ENCODE results near the gene TNPO2.
A peak's percentile ranks its signal among the peaks of the same experiment; 100 is the strongest.
"Not testable (repeated sequence)": the region's sequence is repeated elsewhere in the genome, so short reads cannot be mapped to it uniquely, and the experiment has no call there.

The TNPO2 gene

DNA sequence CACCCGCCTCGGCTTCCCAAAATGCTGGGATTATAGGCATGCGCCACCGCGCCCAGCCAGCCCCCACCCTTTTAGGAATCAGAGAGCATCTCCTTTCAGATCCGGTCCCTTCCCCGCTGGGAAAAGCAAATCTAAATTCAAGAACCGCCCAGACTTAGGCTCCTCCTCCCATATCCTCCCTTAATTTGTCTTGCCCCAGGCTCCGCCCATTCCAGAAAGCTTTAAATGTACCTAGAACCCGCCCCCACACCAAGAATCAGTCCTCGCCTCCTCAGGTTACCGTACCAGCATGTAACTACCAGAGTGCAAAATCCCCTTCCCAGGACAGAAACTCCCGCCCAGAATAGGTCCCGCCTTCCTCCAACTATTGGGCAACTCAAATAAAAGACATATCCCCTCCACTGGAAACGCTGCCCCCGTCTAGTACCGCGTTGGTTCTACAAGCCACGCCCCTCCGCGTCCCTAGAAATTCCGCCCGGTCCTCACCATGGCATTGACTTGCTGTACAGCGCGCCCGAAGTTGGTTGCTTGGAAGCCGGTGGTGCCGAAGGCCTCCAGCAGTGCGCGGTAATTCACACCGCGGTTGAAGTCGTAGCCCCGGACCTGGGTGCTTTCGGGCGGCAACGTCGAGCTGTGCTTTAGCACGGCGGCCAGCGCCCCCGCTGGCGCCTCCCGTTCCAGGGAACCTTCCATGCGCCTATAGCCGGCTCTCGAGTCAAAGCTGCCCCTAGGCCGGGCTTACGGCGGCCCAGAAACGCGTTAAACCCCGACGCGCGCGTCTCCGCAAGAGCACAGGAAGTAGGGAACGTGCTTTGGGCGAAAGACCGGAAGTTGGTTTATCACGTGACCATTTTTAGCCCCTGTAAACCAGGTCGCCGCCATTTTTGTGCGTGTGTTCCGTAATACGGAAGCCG is 42.4 kb downstream of the TNPO2 start, which contains the start of gene DHPS:
DHPS (minus strand) TSS at position 807 of the 914 bp plus-strand sequence; CDS start at position 693, 114 bp downstream.
- no peak for TF ChIP-seq EZH2 (IDR thresholded peaks at IDR 0.05; ENCODE audit: borderline replicate concordance, low read depth, low read length, severe bottlenecking)
- TF ChIP-seq, protein P1, sequence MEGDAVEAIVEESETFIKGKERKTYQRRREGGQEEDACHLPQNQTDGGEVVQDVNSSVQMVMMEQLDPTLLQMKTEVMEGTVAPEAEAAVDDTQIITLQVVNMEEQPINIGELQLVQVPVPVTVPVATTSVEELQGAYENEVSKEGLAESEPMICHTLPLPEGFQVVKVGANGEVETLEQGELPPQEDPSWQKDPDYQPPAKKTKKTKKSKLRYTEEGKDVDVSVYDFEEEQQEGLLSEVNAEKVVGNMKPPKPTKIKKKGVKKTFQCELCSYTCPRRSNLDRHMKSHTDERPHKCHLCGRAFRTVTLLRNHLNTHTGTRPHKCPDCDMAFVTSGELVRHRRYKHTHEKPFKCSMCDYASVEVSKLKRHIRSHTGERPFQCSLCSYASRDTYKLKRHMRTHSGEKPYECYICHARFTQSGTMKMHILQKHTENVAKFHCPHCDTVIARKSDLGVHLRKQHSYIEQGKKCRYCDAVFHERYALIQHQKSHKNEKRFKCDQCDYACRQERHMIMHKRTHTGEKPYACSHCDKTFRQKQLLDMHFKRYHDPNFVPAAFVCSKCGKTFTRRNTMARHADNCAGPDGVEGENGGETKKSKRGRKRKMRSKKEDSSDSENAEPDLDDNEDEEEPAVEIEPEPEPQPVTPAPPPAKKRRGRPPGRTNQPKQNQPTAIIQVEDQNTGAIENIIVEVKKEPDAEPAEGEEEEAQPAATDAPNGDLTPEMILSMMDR (IDR thresholded peaks at IDR 0.05; ENCODE audit: borderline replicate concordance, extremely low read depth, low read length, poor library complexity, severe bottlenecking) = no peak
- Histone ChIP-seq H3K36me3 (ENCODE audit: insufficient read depth, low read length) (peaks cover 35% of the 10 kb centered on the region), H3K4me3 (ENCODE audit: low read depth in 1 of 2, low read length in 2 of 2) (peak within 1 kb of the TSS; percentile 39 to 77; a peak in 3 of 4 replicates), H3K79me2 (ENCODE audit: insufficient read depth, low read length) (peaks cover 28% of the 10 kb centered on the region), H2AFZ (ENCODE audit: low read depth, low read length) (peak within 1 kb of the TSS; percentile 82), H3K27ac (ENCODE audit: low read length) (peak within 1 kb of the TSS; percentile 95), H3K4me2 (ENCODE audit: insufficient read depth, low read length) (peak within 1 kb of the TSS; percentile 79), H3K9ac (ENCODE audit: low read depth, low read length) (peak within 1 kb of the TSS; percentile 95), H4K20me1 (ENCODE audit: insufficient read depth, low read length) (peaks cover 21% of the 10 kb centered on the region), H3K4me1 (ENCODE audit: insufficient read depth, low read length) (peaks cover 26% of the 10 kb centered on the region), H3K27me3 (ENCODE audit: insufficient read depth, low read length, poor library complexity) (no peaks in the 10 kb centered on the region), H3K9me3 (ENCODE audit: insufficient read depth, low read length, severe bottlenecking) (no peaks in the 10 kb centered on the region)
- DNase-seq (peak; percentile 96), ATAC-seq (ENCODE audit: insufficient read depth, low read depth) (peak; percentile 88)

GRCh38 chr19:12680034-12680433 is 43.7 kb downstream of the TNPO2 start:
- ATAC-seq (ENCODE audit: insufficient read depth, low read depth) = no peak
- Histone ChIP-seq H4K20me1 (ENCODE audit: insufficient read depth, low read length) (peaks cover 33% of the 10 kb centered on the region), H3K4me2 (ENCODE audit: insufficient read depth, low read length) (peak overlapping the region; percentile 79), H3K79me2 (ENCODE audit: insufficient read depth, low read length) (peaks cover 40% of the 10 kb centered on the region), H3K9me3 (ENCODE audit: insufficient read depth, low read length, severe bottlenecking) (no peaks in the 10 kb centered on the region), H3K27ac (ENCODE audit: low read length) (no peak overlapping the region), H2AFZ (ENCODE audit: low read depth, low read length) (no peak overlapping the region), H3K27me3 (ENCODE audit: insufficient read depth, low read length, poor library complexity) (no peaks in the 10 kb centered on the region), H3K36me3 (ENCODE audit: insufficient read depth, low read length) (peaks cover 48% of the 10 kb centered on the region), H3K4me1 (ENCODE audit: insufficient read depth, low read length) (peaks cover 26% of the 10 kb centered on the region), H3K9ac (ENCODE audit: low read depth, low read length) (peak overlapping the region; percentile 2; the same call in 1 of the 2 replicates), H3K4me3 (ENCODE audit: low read depth in 1 of 2, low read length in 2 of 2) (peak overlapping the region in 1 of 2 experiments; percentile 28; a peak in 2 of 4 replicates)
- TF ChIP-seq, protein P1 (IDR thresholded peaks at IDR 0.05; ENCODE audit: borderline replicate concordance, extremely low read depth, low read length, poor library complexity, severe bottlenecking) = no peak
- no peak for TF ChIP-seq EZH2 (IDR thresholded peaks at IDR 0.05; ENCODE audit: borderline replicate concordance, low read depth, low read length, severe bottlenecking)
- no peak for DNase-seq

GRCh38 chr19:12678039-12678438 is 45.7 kb downstream of the TNPO2 start:
- H3K36me3 ChIP-seq (ENCODE audit: insufficient read depth, low read length) = peaks cover 64% of the 10 kb centered on the region
- H3K27me3 ChIP-seq (ENCODE audit: insufficient read depth, low read length, poor library complexity); H3K4me2 ChIP-seq (ENCODE audit: insufficient read depth, low read length); H3K4me3 ChIP-seq (ENCODE audit: low read depth in 1 of 2, low read length in 2 of 2); H3K9ac ChIP-seq (ENCODE audit: low read depth, low read length); H3K27ac ChIP-seq (ENCODE audit: low read length); H3K9me3 ChIP-seq (ENCODE audit: insufficient read depth, low read length, severe bottlenecking); ATAC-seq (ENCODE audit: insufficient read depth, low read depth); DNase-seq; H2AFZ ChIP-seq (ENCODE audit: low read depth, low read length): not testable (repeated sequence)
- peaks cover 41% of the 10 kb centered on the region for H4K20me1 ChIP-seq (ENCODE audit: insufficient read depth, low read length)
- peaks cover 26% of the 10 kb centered on the region for H3K4me1 ChIP-seq (ENCODE audit: insufficient read depth, low read length)
- peaks cover 44% of the 10 kb centered on the region for H3K79me2 ChIP-seq (ENCODE audit: insufficient read depth, low read length)

- Histone ChIP-seq H3K4me1 (ENCODE audit: insufficient read depth, low read length) (peaks cover 16% of the 10 kb centered on the region), H3K27ac (ENCODE audit: low read length) (no peak overlapping the region), H3K4me3 (ENCODE audit: low read depth in 1 of 2, low read length in 2 of 2) (no peak overlapping the region), H3K27me3 (ENCODE audit: insufficient read depth, low read length, poor library complexity) (no peaks in the 10 kb centered on the region), H2AFZ (ENCODE audit: low read depth, low read length) (no peak overlapping the region), H3K79me2 (ENCODE audit: insufficient read depth, low read length) (peaks cover 51% of the 10 kb centered on the region), H3K4me2 (ENCODE audit: insufficient read depth, low read length) (no peak overlapping the region), H4K20me1 (ENCODE audit: insufficient read depth, low read length) (peaks cover 46% of the 10 kb centered on the region), H3K36me3 (ENCODE audit: insufficient read depth, low read length) (peaks cover 74% of the 10 kb centered on the region), H3K9ac (ENCODE audit: low read depth, low read length) (no peak overlapping the region), H3K9me3 (ENCODE audit: insufficient read depth, low read length, severe bottlenecking) (no peaks in the 10 kb centered on the region)
- no peak for ATAC-seq (ENCODE audit: insufficient read depth, low read depth)
- TF ChIP-seq, protein P1 (IDR thresholded peaks at IDR 0.05; ENCODE audit: borderline replicate concordance, extremely low read depth, low read length, poor library complexity, severe bottlenecking) = no peak
- no peak for TF ChIP-seq EZH2 (IDR thresholded peaks at IDR 0.05; ENCODE audit: borderline replicate concordance, low read depth, low read length, severe bottlenecking)
- DNase-seq = no peak
Observed at GRCh38 chr19:12676928-12677327, 46.8 kb downstream of the TNPO2 start.

Measured in DND-41 (cell line).